NOMO-1 treated with DMSO at 0.1 percent for 48 hours (cell line): ENCODE results near the gene CD74.

Experiments
- DNase-seq: peaks from one replicate; lab custom pipeline; 2025; ENCODE audit not compliant: unreplicated experiment; lab: John Stamatoyannopoulos, UW

Gene CD74

GRCh38 chr5:150410524-150411244 lies 2.0 kb downstream of the CD74 start:
- peak; percentile 98 for DNase-seq

- peak; percentile 85 for DNase-seq
These were observed 2.8 kb downstream of the CD74 start for GRCh38 chr5:150409638-150410523.

- no peak for DNase-seq
These were observed 4.3 kb downstream of the CD74 start for GRCh38 chr5:150408231-150408943.

- DNase-seq = no peak
These were observed 5.5 kb downstream of the CD74 start for GRCh38 chr5:150407096-150407720.

- DNase-seq = no peak
These were observed 6.0 kb downstream of the CD74 start for GRCh38 chr5:150406723-150407095.

- DNase-seq = no peak
These were observed 6.5 kb downstream of the CD74 start for GRCh38 chr5:150406103-150406722.

GRCh38 chr5:150404941-150405816 lies 7.5 kb downstream of the CD74 start:
- DNase-seq = no peak

- no peak for DNase-seq
These were observed 8.2 kb downstream of the CD74 start for GRCh38 chr5:150404535-150404934.

GRCh38 chr5:150404121-150404520 lies 8.6 kb downstream of the CD74 start:
- no peak for DNase-seq

GRCh38 chr5:150402901-150403342 lies 9.8 kb downstream of the CD74 start:
- DNase-seq = no peak

GRCh38 chr5:150402229-150402773 lies 10.4 kb downstream of the CD74 start:
- DNase-seq = no peak

- no peak for DNase-seq
These were observed 11.1 kb downstream of the CD74 start for GRCh38 chr5:150401376-150402228.

GRCh38 chr5:150401076-150401375 lies 11.7 kb downstream of the CD74 start:
- no peak for DNase-seq

GRCh38 chr5:150400316-150401075 lies 12.2 kb downstream of the CD74 start:
- no peak for DNase-seq

- no peak for DNase-seq
These were observed 13.0 kb downstream of the CD74 start for GRCh38 chr5:150399524-150400211.

GRCh38 chr5:150398722-150399523 lies 13.8 kb downstream of the CD74 start:
- DNase-seq = peak; percentile 39
